ENCODE measurements around the gene GADD45A. TPM values are rescaled to one million over a fixed set of nuclear protein-coding genes. Genes with fewer than 3 reads are reported as not detected.

Gene GADD45A
- total RNA-seq, 1 donor from 2014 or later = 107 TPM

DNA sequence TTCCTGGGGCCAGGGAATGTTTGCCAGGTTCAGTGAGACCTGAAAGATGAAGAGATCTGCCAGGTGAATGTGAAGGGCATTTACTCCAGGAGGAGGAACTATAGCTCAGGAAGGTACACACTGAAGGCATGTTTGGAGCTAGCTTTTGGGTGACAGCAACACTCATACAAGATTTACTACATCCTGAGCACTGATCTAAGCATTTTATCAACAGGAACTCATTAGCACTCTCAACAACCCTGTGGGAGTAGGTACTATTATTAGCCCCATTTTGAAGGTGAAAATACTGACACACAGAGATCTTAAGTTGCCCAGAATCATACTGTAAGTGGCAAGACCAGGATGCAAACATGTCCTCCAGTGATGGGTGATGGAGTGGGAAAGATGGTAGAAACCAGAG, 6.7 kb downstream of the GADD45A start:
- Histone ChIP-seq H3K27me3 (ENCODE audit: control insufficient read depth, insufficient read depth, low read length) (no peaks in the 10 kb centered on the region), H3K4me3 (ENCODE audit: low read depth, low read length) (no peak overlapping the region), H3K36me3 (ENCODE audit: control insufficient read depth, insufficient read depth, low read length) (peaks cover 3% of the 10 kb centered on the region)
- DNase-seq (ENCODE audit: low read depth) = peak; percentile 18
- TF ChIP-seq, protein P1, sequence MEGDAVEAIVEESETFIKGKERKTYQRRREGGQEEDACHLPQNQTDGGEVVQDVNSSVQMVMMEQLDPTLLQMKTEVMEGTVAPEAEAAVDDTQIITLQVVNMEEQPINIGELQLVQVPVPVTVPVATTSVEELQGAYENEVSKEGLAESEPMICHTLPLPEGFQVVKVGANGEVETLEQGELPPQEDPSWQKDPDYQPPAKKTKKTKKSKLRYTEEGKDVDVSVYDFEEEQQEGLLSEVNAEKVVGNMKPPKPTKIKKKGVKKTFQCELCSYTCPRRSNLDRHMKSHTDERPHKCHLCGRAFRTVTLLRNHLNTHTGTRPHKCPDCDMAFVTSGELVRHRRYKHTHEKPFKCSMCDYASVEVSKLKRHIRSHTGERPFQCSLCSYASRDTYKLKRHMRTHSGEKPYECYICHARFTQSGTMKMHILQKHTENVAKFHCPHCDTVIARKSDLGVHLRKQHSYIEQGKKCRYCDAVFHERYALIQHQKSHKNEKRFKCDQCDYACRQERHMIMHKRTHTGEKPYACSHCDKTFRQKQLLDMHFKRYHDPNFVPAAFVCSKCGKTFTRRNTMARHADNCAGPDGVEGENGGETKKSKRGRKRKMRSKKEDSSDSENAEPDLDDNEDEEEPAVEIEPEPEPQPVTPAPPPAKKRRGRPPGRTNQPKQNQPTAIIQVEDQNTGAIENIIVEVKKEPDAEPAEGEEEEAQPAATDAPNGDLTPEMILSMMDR (IDR thresholded peaks at IDR 0.05; ENCODE audit: insufficient read depth, low read length, severe bottlenecking) = no peak
- no peak for FAIRE-seq

DNA sequence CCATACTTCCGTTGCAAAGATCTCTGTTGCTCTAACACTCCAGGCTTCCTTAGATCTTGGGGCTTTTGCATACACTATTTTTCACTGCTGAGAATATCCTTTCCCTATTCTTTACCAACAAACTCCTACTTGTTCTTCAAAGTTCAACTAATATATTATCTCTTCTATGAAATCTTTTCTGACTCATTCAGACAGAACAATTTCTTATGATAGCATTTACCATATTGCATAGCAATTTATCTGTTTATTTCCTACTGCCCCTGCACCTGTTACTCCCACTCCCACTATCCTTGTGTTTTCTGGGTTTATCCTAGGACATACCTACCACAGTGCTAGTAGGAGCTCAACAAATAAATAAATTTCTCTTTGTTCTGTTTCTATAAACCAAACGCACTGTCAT, 11.0 kb downstream of the GADD45A start:
- TF ChIP-seq, protein P1 (IDR thresholded peaks at IDR 0.05; ENCODE audit: insufficient read depth, low read length, severe bottlenecking) = no peak
- Histone ChIP-seq H3K27me3 (ENCODE audit: control insufficient read depth, insufficient read depth, low read length) (no peaks in the 10 kb centered on the region), H3K4me3 (ENCODE audit: low read depth, low read length) (no peak overlapping the region), H3K36me3 (ENCODE audit: control insufficient read depth, insufficient read depth, low read length) (no peaks in the 10 kb centered on the region)
- DNase-seq (ENCODE audit: low read depth) (no peak), FAIRE-seq (no peak)

DNA sequence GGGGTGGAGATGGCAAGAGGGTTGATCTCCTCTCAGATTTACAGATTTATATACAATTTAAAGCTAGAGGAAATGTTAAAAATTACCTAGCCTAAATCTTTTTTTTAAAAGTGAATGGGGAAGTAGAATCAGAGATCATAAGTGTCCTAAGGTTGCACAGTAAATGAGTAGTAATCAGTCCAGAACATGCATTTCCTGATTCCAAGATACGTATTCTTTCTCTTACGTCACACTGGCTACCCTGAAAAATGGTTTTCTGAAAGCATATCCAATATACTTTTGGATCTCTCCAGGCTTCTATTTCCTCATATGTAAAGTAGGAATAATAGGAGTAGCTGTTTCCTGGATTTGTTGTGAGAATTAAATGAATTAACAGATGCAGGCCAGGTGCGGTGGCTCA, 11.7 kb downstream of the GADD45A start:
- Histone ChIP-seq H3K4me3 (ENCODE audit: low read depth, low read length) (no peak overlapping the region), H3K27me3 (ENCODE audit: control insufficient read depth, insufficient read depth, low read length) (no peaks in the 10 kb centered on the region), H3K36me3 (ENCODE audit: control insufficient read depth, insufficient read depth, low read length) (no peaks in the 10 kb centered on the region)
- FAIRE-seq (no peak), DNase-seq (ENCODE audit: low read depth) (no peak)
- TF ChIP-seq, protein P1 (IDR thresholded peaks at IDR 0.05; ENCODE audit: insufficient read depth, low read length, severe bottlenecking) = no peak

DNA sequence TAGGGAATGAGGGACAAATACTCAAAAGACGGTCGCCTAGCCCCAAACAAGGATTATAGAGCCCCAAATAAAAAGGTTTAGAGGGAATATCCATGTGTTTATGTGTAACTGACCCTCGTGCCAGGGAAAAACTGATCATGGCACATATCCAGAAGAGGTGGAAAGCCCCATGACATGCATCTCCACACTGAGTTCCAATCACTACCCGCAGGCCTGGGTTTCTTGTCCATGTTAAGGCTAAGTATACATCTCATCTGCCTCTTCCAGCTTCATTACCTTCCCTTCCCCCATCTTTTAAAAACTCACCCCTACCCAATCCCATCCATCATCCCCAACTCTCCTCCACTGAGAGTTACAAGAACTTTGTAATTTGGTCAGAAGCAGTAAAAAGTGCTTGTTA, 15.2 kb downstream of the GADD45A start:
- Histone ChIP-seq H3K36me3 (ENCODE audit: control insufficient read depth, insufficient read depth, low read length) (peaks cover 3% of the 10 kb centered on the region), H3K4me3 (ENCODE audit: low read depth, low read length) (no peak overlapping the region), H3K27me3 (ENCODE audit: control insufficient read depth, insufficient read depth, low read length) (no peaks in the 10 kb centered on the region)
- no peak for FAIRE-seq
- no peak for DNase-seq (ENCODE audit: low read depth)
- TF ChIP-seq, protein P1 (IDR thresholded peaks at IDR 0.05; ENCODE audit: insufficient read depth, low read length, severe bottlenecking) = no peak

DNA sequence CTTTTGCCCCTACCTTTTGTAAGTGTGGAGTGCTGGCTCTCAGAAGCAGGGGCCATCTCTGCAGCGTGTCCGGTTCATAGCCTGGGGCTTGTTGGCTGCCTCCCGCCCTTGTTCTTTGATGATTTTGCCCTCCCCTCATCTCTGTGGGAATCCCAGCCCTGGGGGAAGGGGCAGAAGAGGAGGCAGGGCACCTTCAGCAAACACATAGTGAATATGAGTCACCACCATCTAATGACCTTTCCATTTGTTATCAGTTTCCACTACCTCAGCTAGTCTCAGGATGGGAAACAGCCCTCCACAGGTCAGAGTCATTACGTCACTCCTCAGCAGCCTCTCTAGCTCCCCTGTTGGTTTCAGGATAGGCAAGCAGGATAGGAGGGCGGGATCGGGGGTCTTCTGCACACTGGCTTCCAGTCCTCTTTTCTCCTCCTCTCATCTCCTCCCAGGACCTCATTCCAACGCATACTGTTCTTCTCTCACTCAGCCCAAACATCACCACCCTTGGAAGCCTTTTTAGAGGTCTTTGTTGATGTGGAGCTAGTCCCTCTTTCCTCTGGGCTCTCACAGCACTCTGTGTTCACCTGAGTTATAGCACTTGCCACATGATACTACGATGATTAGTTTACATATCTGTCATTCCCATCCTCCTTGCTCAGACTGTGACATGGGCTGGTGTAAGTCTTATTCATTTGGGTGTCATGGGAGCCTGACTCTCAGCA, 15.8 kb downstream of the GADD45A start:
- peak; percentile 23 for FAIRE-seq
- no peak overlapping the region for H3K4me3 ChIP-seq (ENCODE audit: low read depth, low read length)

More for the DNA sequence above, 15.8 kb downstream of the GADD45A start:
- peaks cover 6% of the 10 kb centered on the region for H3K36me3 ChIP-seq (ENCODE audit: control insufficient read depth, insufficient read depth, low read length)
- H3K27me3 ChIP-seq (ENCODE audit: control insufficient read depth, insufficient read depth, low read length) = no peaks in the 10 kb centered on the region
- TF ChIP-seq, protein P1 (IDR thresholded peaks at IDR 0.05; ENCODE audit: insufficient read depth, low read length, severe bottlenecking) = peak; percentile 27
- peak; percentile 59 for DNase-seq (ENCODE audit: low read depth)
